ENCODE measurements around the gene CHCHD1.

GRCh38 chr10:73791871-73792400 lies 10.1 kb downstream of the CHCHD1 start:
- TF ChIP-seq EZH2 (IDR thresholded peaks at IDR 0.05) (no peak), CTCF (IDR thresholded peaks at IDR 0.05 in 2 of 3, conservative IDR thresholded peaks at IDR 0.05 in 1 of 3; ENCODE audit: borderline replicate concordance in 1 of 3, insufficient read depth in 1 of 3, low read depth in 2 of 3, low read length in 2 of 3) (no peak), POLR2AphosphoS5 (IDR thresholded peaks at IDR 0.05; ENCODE audit: low read depth, low read length) (no peak), POLR2A (IDR thresholded peaks at IDR 0.05; ENCODE audit: borderline replicate concordance, extremely low read depth, insufficient read depth, insufficient read length) (no peak), REST (IDR thresholded peaks at IDR 0.05; ENCODE audit: low read depth) (no peak)
